ENCODE results near the gene C5AR2.
"Not testable (repeated sequence)": the region's sequence is repeated elsewhere in the genome, so short reads cannot be mapped to it uniquely, and the experiment has no call there.

Gene C5AR2

DNA sequence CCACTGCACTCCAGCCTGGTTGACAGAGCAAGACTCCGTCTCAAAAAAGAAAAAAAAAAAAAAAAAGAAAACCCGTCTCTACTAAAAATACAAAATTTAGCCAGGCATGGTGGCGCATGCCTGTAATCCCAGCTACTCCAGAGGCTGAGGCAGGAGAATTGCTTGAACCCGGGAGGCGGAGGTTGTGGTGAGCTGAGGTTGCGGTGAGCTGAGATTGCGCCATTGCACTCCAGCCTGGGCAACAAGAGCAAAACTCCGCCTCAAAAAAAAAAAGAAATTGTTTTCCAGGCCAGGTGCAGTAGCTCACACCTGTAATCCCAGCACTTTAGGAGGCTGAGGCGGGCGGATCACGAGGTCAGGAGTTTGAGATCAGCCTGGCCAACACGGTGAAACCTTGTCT lies 54.6 kb downstream of the C5AR2 start:
- DNase-seq (ENCODE audit: low read depth, low spot score), result not testable (repeated sequence)

DNA sequence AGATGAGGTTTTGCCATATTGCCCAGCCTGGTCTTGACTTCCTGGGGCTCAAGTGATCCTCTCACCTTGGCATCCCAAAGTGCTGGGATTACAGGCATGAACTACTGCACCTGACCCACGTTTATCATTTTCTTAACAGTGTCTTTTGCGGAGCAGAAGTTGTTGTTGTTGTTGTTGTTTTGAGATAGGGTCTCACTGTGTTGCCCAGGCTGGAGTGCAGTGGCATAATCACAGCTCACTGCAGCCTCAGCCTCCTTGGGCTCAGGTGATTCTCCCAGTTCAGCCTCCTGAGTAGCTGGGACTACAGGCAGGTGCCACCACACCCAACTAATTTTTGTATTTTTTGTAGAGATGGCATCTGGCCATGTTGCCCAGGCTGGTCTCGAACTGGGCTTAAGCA lies 55.6 kb downstream of the C5AR2 start:
- not testable (repeated sequence) for DNase-seq (ENCODE audit: low read depth, low spot score)

DNA sequence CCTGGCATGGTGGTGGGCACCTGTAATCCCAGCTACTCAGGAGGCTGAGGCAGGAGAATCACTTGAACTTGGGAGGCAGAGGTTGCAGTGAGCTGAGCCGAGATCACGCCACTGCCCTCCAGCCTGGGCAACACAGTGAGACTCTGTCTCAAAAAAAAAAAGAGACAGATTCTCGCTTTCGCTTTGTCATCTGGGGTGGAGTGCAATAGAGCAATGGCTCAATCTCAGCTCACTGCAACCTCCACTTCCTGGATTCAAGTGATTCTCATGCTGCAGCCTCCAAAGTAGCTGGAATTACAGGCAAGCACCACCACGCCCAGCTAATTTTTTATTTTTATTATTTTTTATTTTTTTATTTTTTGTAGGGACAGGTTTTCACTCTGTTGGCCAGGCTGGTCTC lies 56.7 kb downstream of the C5AR2 start:
- not testable (repeated sequence) for DNase-seq (ENCODE audit: low read depth, low spot score)

- DNase-seq (ENCODE audit: low read depth, low spot score), result no peak
Observed at GRCh38 chr19:47389150-47389556, 57.2 kb downstream of the C5AR2 start.

- no peak for DNase-seq (ENCODE audit: low read depth, low spot score)
Observed at GRCh38 chr19:47390533-47391488, 58.8 kb downstream of the C5AR2 start.

DNA sequence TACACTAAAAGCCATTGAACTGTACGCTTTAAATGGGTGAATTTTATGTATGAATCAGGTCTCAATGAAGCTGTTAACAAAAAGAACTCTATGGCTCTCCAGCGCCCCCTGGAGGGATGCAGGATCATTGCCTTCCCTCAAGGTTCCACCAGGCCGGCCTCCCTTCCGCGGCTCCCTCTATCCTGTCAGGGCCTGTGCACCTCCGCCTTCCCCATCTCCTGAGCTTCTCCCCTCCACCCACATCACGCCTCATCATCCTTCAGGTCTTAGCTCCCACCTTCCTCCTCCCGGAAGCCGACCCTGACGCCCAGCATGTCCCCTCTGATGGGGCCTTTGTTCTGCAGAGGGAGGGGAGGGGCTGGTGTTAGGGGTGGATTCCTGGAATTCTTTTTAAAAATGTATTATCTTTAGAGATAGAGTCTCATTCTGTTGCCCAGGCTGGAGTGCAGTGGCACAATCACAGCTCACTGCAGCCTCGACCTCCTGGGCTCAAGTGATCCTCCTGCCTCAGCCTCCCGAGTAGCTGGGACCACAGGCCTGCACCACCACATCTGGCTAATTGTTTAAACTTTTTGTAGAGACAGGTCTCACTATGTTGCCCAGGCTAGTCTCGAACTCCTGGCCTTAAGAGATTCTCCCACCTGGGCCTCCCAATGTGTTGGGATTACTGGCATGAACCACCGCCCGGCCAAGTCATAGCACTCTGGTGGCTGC lies 59.7 kb downstream of the C5AR2 start:
- DNase-seq (ENCODE audit: low read depth, low spot score), result peak; percentile 46
